Measurements from ENCODE around the gene RCN1. TPM values are rescaled to one million over a fixed set of nuclear protein-coding genes. Genes with fewer than 3 reads are reported as not detected.

Gene RCN1
- total RNA-seq, 2 experiments from 2014 or later = 0.74 TPM; not detected in 1

DNA sequence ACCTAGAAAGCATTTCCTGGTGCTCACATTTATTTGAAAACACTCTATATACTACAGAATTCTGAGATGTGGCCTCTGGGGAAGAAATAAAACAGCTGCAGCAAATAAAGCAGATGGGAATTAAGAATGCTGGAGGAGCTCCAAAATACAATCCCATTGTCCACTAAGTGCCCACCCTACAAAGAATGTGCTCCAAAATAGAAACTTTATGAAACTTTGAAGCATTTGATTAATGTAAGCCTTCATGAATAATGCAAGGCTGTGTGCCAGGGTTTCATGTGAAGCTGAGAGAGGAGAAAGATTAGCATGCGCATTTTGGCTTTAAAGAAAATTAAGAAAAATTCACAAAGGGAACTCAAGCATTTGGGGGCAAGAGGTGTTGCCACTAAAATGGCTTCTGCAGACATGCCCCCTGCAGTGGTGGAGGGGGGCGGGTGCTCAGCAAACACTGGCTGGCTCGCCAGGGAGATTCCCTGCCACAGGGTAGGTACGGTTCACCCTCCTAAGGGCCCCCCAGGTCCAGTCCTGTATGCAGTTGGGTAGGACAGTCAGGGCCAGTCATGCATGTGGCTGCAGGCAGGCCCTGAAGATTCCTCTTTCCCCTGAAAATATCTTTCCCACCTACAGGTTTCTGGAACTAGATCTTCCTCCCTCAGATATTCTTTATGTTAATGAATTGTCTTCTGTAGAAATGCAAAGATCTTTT is 46.6 kb upstream of the RCN1 start:
- Histone ChIP-seq H3K79me2 (ENCODE audit: insufficient read depth, low read depth, low read length) (no peaks in the 10 kb centered on the region), H2AFZ (ENCODE audit: low read length) (no peak overlapping the region), H3K4me1 (ENCODE audit: insufficient read depth, low read length, poor library complexity, severe bottlenecking) (no peaks in the 10 kb centered on the region), H3K9me3 (ENCODE audit: low read length) (no peaks in the 10 kb centered on the region), H3K4me2 (ENCODE audit: low read length) (no peak overlapping the region), H4K20me1 (ENCODE audit: insufficient read depth, low read length) (no peaks in the 10 kb centered on the region), H3K36me3 (ENCODE audit: insufficient read depth, low read length) (no peaks in the 10 kb centered on the region), H3K27ac (ENCODE audit: low read depth, low read length, poor library complexity, severe bottlenecking) (no peak overlapping the region), H3K4me3 (ENCODE audit: low read depth, low read length, poor library complexity, severe bottlenecking) (no peak overlapping the region), H3K9me2 (ENCODE audit: insufficient read depth, low read length) (no peaks in the 10 kb centered on the region)
- no peak for TF ChIP-seq EZH2phosphoT487 (IDR thresholded peaks at IDR 0.05; ENCODE audit: borderline replicate concordance, low read depth, low read length)
- TF ChIP-seq, protein P1, sequence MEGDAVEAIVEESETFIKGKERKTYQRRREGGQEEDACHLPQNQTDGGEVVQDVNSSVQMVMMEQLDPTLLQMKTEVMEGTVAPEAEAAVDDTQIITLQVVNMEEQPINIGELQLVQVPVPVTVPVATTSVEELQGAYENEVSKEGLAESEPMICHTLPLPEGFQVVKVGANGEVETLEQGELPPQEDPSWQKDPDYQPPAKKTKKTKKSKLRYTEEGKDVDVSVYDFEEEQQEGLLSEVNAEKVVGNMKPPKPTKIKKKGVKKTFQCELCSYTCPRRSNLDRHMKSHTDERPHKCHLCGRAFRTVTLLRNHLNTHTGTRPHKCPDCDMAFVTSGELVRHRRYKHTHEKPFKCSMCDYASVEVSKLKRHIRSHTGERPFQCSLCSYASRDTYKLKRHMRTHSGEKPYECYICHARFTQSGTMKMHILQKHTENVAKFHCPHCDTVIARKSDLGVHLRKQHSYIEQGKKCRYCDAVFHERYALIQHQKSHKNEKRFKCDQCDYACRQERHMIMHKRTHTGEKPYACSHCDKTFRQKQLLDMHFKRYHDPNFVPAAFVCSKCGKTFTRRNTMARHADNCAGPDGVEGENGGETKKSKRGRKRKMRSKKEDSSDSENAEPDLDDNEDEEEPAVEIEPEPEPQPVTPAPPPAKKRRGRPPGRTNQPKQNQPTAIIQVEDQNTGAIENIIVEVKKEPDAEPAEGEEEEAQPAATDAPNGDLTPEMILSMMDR (conservative IDR thresholded peaks at IDR 0.05; ENCODE audit: low read length) = no peak
- POLR2A ChIA-PET = no interaction called here
- no TSS peak for BruUV-seq (replicated peaks)
- DNase-seq (ENCODE audit: low spot score) = no peak
- intact Hi-C loops (cut with micrococcal nuclease; ENCODE audit: unreplicated experiment) = no loop called here
- CTCF ChIA-PET (ENCODE audit: unreplicated experiment) = no interaction called here

DNA sequence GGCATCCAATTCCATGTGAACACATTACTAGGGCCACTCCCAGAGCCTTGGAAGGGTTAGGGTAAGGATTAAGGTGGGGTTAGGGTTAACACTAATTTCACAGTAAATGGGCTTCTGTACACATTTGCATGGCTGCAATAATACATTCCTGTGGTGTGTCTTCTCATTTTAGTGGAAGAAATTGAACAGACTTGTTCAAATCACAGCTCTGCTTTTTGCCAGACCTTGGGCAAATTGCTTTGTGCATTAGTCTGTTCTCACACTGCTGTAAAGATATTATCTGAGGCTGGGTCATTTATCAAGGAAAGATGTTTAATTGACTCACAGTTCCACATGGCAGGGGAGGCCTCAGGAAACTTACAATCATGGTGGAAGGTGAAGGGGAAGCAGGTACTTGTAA is 45.4 kb upstream of the RCN1 start:
- no peaks in the 10 kb centered on the region for H4K20me1 ChIP-seq (ENCODE audit: insufficient read depth, low read length)
- DNase-seq (ENCODE audit: low spot score) = no peak
- TF ChIP-seq, protein P1 (conservative IDR thresholded peaks at IDR 0.05; ENCODE audit: low read length) = no peak
- no peak for TF ChIP-seq EZH2phosphoT487 (IDR thresholded peaks at IDR 0.05; ENCODE audit: borderline replicate concordance, low read depth, low read length)
- no peak overlapping the region for H3K27ac ChIP-seq (ENCODE audit: low read depth, low read length, poor library complexity, severe bottlenecking)
- no peak overlapping the region for H2AFZ ChIP-seq (ENCODE audit: low read length)
- no peaks in the 10 kb centered on the region for H3K9me3 ChIP-seq (ENCODE audit: low read length)
- no peaks in the 10 kb centered on the region for H3K36me3 ChIP-seq (ENCODE audit: insufficient read depth, low read length)
- no peak overlapping the region for H3K4me2 ChIP-seq (ENCODE audit: low read length)
- H3K4me3 ChIP-seq (ENCODE audit: low read depth, low read length, poor library complexity, severe bottlenecking) = no peak overlapping the region
- no TSS peak for BruUV-seq (replicated peaks)
- POLR2A ChIA-PET = interaction anchor here (0.9 kb wide), 1 partner anchor 16 kb away, joined by 3 read pairs; no protein-coding TSS in a partner anchor
- intact Hi-C loops (cut with micrococcal nuclease; ENCODE audit: unreplicated experiment) = no loop called here
- CTCF ChIA-PET (ENCODE audit: unreplicated experiment) = no interaction called here
- H3K4me1 ChIP-seq (ENCODE audit: insufficient read depth, low read length, poor library complexity, severe bottlenecking) = no peaks in the 10 kb centered on the region
- H3K9me2 ChIP-seq (ENCODE audit: insufficient read depth, low read length) = no peaks in the 10 kb centered on the region
- H3K79me2 ChIP-seq (ENCODE audit: insufficient read depth, low read depth, low read length) = no peaks in the 10 kb centered on the region

GRCh38 chr11:32050264-32050663 is 40.6 kb upstream of the RCN1 start:
- Histone ChIP-seq H4K20me1 (ENCODE audit: insufficient read depth, low read length) (no peaks in the 10 kb centered on the region), H3K9me2 (ENCODE audit: insufficient read depth, low read length) (no peaks in the 10 kb centered on the region), H3K36me3 (ENCODE audit: insufficient read depth, low read length) (no peaks in the 10 kb centered on the region), H3K27ac (ENCODE audit: low read depth, low read length, poor library complexity, severe bottlenecking) (no peak overlapping the region), H3K4me1 (ENCODE audit: insufficient read depth, low read length, poor library complexity, severe bottlenecking) (no peaks in the 10 kb centered on the region), H3K79me2 (ENCODE audit: insufficient read depth, low read depth, low read length) (no peaks in the 10 kb centered on the region), H3K9me3 (ENCODE audit: low read length) (no peaks in the 10 kb centered on the region), H3K4me3 (ENCODE audit: low read depth, low read length, poor library complexity, severe bottlenecking) (no peak overlapping the region), H3K4me2 (ENCODE audit: low read length) (no peak overlapping the region), H2AFZ (ENCODE audit: low read length) (no peak overlapping the region)
- POLR2A ChIA-PET = no interaction called here
- CTCF ChIA-PET (ENCODE audit: unreplicated experiment) = no interaction called here
- no TSS peak for BruUV-seq (replicated peaks)
- DNase-seq (ENCODE audit: low spot score) = no peak
- TF ChIP-seq, protein P1 (conservative IDR thresholded peaks at IDR 0.05; ENCODE audit: low read length) = no peak
- TF ChIP-seq EZH2phosphoT487 (IDR thresholded peaks at IDR 0.05; ENCODE audit: borderline replicate concordance, low read depth, low read length) = no peak
- intact Hi-C loops (cut with micrococcal nuclease; ENCODE audit: unreplicated experiment) = no loop called here

All from OCI-LY7 (cell line).